ENCODE measurements around the gene GCN1.

GCN1 gene

DNA sequence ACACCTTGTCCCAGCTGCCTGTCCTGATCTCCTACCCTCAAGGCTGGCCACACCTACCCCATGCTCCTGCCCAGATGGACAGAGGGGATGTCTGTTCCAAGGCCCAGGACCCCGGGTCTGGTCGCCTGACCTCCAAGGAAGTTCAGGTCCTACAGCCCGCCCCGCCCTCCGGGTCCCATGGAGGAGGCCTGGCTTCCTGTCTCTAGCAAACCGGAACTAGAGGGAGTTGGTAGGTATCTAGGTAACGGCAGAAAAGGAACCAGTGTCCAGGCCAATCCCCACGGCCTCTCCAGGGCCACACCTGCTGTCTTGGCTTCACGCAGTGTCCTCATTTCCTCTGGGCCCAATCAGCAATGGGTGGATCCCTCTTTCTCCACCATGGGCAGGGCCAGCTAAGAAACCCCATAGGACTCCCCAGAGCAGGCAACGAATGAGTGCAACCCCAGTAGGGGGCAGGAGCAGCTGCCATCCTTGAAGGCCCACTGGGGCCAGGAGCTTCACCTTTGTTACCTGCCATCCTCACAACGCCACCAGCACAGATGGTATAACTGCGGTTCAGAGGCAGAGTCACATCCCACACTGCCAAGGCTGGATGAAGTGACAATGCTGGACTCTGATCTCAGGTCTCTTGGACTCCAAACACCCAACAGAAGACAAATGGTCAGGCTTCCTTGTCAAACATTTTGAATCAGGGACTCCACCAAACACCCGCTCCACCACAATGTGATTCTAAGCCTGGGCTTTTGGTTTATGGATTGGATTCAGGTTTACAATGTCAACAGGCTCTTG, 31.5 kb upstream of the GCN1 start:
- Histone ChIP-seq H3K9me3 (ENCODE audit: control insufficient read depth, low read length) (no peaks in the 10 kb centered on the region), H3K27me3 (ENCODE audit: control insufficient read depth, insufficient read depth, low read length) (no peaks in the 10 kb centered on the region), H3K9ac (ENCODE audit: low read length) (peak overlapping the region; percentile 92), H3K4me1 (ENCODE audit: control insufficient read depth, insufficient read depth, low read length) (peaks cover 75% of the 10 kb centered on the region), H3K4me3 (ENCODE audit: low read length) (peak overlapping the region; percentile 84), H3K36me3 (ENCODE audit: control insufficient read depth, insufficient read depth, low read length) (peaks cover 23% of the 10 kb centered on the region)

DNA sequence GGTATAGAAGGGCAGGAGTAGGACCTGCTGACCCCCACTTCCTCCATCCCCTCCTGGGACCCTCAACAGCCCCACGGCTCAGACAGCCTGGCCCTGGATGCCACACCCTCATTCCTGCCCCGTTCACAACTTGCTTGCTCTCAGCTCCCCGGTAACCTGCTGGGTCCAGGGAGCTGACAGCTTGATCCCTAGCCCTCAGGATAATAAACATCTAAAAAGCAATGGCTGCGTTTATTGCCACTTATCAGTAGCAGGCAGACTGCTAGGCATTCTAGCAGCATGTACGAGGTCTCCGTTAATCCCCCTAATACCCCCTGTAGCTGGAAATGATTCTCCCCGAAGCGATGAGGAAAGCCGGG, 30.7 kb upstream of the GCN1 start:
- H3K36me3 ChIP-seq (ENCODE audit: control insufficient read depth, insufficient read depth, low read length): peaks cover 29% of the 10 kb centered on the region
- no peaks in the 10 kb centered on the region for H3K9me3 ChIP-seq (ENCODE audit: control insufficient read depth, low read length)
- H3K4me3 ChIP-seq (ENCODE audit: low read length): peak overlapping the region; percentile 84
- no peaks in the 10 kb centered on the region for H3K27me3 ChIP-seq (ENCODE audit: control insufficient read depth, insufficient read depth, low read length)
- peaks cover 66% of the 10 kb centered on the region for H3K4me1 ChIP-seq (ENCODE audit: control insufficient read depth, insufficient read depth, low read length)
- H3K9ac ChIP-seq (ENCODE audit: low read length): peak overlapping the region; percentile 92

DNA sequence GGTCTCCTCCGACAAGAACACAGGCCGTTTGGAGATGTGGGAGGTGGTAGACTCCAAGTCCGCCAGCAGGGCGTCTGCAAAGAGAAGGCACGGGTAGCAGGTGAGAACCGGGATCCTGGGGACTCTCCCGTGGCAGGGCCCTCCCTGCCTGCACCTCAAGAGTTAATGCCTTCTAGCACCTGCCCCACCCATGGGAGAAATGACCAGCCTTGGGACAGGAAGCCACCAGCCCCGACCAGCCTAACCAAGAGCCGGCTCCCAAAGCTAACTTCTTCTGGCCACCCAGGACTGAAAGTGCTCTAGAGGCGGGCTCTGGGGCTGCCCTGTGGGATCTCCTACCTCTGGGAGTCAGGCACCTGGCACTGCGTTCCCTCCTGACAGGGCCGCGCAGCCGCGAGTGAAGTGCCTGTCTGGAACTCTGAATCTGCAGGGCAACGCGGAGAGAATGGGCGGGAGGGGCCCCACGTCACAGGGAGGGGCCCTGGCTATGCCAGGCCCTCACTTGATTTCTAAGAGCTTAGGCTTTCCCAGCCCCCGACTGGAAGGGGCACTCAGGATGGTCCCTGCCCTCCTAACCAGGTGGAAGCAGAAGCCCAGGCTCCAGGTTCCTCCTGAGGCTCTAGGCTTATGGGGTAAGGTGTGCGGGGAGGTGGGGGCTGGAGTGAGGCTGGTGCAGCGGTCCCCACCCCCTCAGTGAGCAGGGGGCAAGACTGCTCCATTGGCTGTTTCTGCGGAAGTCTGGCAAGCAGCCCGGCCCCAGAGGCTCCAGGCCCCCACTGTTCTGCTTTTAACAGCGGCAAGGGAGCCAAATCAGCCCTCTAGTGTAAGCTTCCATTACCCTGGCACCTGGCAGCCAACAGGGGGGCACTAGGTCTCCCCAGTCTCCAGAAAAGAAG, 30.0 kb upstream of the GCN1 start:
- peak overlapping the region; percentile 84 for H3K4me3 ChIP-seq (ENCODE audit: low read length)
- no peaks in the 10 kb centered on the region for H3K9me3 ChIP-seq (ENCODE audit: control insufficient read depth, low read length)
- H3K27me3 ChIP-seq (ENCODE audit: control insufficient read depth, insufficient read depth, low read length): no peaks in the 10 kb centered on the region
- H3K9ac ChIP-seq (ENCODE audit: low read length): peak overlapping the region; percentile 92
- H3K36me3 ChIP-seq (ENCODE audit: control insufficient read depth, insufficient read depth, low read length): peaks cover 29% of the 10 kb centered on the region
- H3K4me1 ChIP-seq (ENCODE audit: control insufficient read depth, insufficient read depth, low read length): peaks cover 60% of the 10 kb centered on the region

DNA sequence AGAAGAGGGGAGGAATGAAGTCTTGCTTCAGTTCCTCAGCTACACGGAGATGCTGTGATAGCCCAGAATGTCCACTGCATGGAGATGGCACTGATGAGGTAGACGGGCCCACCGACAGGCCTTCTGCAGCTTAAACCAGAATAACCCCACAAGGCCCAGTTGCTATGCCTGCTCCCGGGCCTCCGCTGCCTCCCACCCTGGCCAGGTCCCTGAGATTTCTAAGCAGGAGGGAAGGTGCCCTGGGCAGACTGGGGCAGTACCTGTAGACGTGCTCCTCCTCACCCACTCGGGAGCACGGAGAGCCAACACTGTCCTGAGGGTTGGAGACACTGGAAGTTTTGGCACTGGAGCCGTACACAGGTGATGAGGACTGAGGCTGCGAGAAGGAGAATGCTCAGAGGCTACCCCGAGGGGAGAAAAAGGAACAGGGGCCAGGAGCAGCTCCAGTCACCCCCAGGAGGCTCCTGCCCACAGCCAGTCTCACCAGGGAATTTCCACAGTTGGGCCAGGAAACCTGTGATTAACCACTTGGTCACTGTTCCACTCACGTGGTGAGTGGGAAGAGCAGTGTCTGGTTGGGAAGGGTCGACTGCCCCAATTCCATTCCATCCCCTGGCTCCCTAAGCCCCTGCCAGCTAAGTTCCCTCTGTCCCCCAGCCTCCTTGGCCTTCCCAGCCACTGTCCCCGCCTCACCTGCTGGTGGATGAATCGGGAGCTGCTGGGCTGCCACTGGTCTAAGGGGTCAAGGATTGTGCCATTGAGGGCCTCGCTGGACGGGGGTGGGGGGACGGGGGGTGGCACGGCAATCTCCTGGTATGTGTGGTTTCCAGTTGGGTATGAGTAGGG, 29.2 kb upstream of the GCN1 start:
- H3K36me3 ChIP-seq (ENCODE audit: control insufficient read depth, insufficient read depth, low read length): peaks cover 36% of the 10 kb centered on the region
- H3K4me1 ChIP-seq (ENCODE audit: control insufficient read depth, insufficient read depth, low read length): peaks cover 51% of the 10 kb centered on the region
- no peaks in the 10 kb centered on the region for H3K9me3 ChIP-seq (ENCODE audit: control insufficient read depth, low read length)
- no peaks in the 10 kb centered on the region for H3K27me3 ChIP-seq (ENCODE audit: control insufficient read depth, insufficient read depth, low read length)
- H3K9ac ChIP-seq (ENCODE audit: low read length): peak overlapping the region; percentile 92
- H3K4me3 ChIP-seq (ENCODE audit: low read length): peak overlapping the region; percentile 84

DNA sequence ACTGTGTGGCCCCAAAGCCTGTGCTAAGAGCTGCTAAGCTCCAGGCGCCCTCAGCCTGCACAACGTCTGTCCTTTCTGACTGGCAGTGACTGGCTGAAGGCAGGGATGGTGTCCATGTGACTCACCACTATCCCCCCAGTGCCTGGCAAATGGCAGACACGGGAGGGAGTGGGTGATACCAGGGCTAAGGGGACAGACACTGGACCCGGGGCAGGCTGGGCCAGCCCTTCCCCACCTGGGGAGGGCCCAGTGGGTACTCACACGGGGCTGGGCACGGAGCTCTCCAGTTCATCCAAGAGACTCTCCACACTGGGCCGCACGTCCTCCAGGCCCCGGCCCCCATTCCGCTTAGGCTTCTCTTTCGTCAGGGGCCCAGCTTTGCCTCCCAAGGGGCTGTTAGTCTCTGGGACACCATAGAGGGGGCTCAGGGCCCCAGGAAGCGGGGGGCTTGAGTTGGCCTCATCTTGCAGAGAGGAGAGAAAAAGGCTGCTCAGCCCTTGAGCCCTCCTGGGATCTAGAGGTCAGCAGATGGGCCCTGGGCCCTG, 27.8 kb upstream of the GCN1 start:
- peaks cover 38% of the 10 kb centered on the region for H3K36me3 ChIP-seq (ENCODE audit: control insufficient read depth, insufficient read depth, low read length)

DNA sequence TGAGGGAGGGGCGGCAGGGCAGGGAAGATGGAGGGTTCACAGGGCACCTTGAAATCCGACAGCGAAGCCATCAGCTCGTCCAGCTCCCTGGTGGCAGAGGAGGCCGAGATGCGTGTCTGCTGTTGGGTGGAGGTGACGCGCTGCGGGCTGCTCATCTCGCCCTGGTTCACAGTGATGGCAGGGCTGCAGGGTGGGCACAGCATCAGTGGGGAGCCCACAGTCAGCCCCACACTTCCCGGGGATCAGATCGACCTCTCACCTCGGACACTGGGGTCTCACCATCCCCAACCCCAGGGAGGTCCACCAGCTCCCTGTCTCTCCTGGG, 27.0 kb upstream of the GCN1 start:
- H3K27me3 ChIP-seq (ENCODE audit: control insufficient read depth, insufficient read depth, low read length): no peaks in the 10 kb centered on the region
- peaks cover 38% of the 10 kb centered on the region for H3K36me3 ChIP-seq (ENCODE audit: control insufficient read depth, insufficient read depth, low read length)
- H3K9ac ChIP-seq (ENCODE audit: low read length): no peak overlapping the region
- peaks cover 29% of the 10 kb centered on the region for H3K4me1 ChIP-seq (ENCODE audit: control insufficient read depth, insufficient read depth, low read length)
- H3K9me3 ChIP-seq (ENCODE audit: control insufficient read depth, low read length): no peaks in the 10 kb centered on the region
- H3K4me3 ChIP-seq (ENCODE audit: low read length): no peak overlapping the region

More for the DNA sequence above, 27.8 kb upstream of the GCN1 start:
- Histone ChIP-seq H3K4me3 (ENCODE audit: low read length) (no peak overlapping the region), H3K4me1 (ENCODE audit: control insufficient read depth, insufficient read depth, low read length) (peaks cover 38% of the 10 kb centered on the region), H3K9ac (ENCODE audit: low read length) (no peak overlapping the region), H3K9me3 (ENCODE audit: control insufficient read depth, low read length) (no peaks in the 10 kb centered on the region), H3K27me3 (ENCODE audit: control insufficient read depth, insufficient read depth, low read length) (no peaks in the 10 kb centered on the region)

DNA sequence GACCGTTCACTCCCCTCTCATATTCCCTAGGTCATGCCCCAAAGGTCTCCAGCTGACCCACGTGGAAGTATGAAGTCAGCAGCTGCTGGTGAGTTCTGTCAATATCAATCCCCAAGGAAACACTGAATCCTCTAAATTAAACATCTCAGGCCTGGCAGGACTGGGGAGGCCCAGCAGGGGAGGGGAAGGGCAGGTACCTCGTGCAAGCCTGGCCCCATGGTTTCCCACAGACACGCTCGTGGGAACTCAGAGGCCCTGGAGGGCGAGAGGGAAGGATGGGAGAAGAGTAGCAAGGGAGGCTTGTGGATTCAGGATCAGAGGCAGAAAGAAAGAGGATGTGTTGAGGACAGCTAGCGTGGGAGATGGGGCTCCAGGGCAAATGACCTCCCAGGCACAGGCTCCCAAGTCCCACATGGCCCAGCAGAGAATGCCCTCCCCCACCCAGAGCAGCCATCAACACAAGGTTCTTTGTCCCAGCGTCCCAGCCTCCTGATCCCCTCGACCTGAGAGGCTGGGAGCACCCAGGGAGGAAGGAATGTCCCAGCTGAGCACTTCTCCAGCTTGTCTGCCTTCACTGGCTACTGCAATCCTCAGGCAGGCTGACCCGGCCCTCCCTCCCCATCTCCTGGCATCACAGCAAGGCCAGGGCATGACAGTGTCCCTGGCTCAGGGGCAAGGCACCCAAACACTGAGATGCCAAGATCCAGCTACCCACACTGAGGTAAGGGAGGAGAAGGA, 26.5 kb upstream of the GCN1 start:
- no peak overlapping the region for H3K4me3 ChIP-seq (ENCODE audit: low read length)
- H3K9ac ChIP-seq (ENCODE audit: low read length): no peak overlapping the region
- H3K27me3 ChIP-seq (ENCODE audit: control insufficient read depth, insufficient read depth, low read length): no peaks in the 10 kb centered on the region
- H3K9me3 ChIP-seq (ENCODE audit: control insufficient read depth, low read length): no peaks in the 10 kb centered on the region
- peaks cover 24% of the 10 kb centered on the region for H3K4me1 ChIP-seq (ENCODE audit: control insufficient read depth, insufficient read depth, low read length)
- peaks cover 38% of the 10 kb centered on the region for H3K36me3 ChIP-seq (ENCODE audit: control insufficient read depth, insufficient read depth, low read length)

DNA sequence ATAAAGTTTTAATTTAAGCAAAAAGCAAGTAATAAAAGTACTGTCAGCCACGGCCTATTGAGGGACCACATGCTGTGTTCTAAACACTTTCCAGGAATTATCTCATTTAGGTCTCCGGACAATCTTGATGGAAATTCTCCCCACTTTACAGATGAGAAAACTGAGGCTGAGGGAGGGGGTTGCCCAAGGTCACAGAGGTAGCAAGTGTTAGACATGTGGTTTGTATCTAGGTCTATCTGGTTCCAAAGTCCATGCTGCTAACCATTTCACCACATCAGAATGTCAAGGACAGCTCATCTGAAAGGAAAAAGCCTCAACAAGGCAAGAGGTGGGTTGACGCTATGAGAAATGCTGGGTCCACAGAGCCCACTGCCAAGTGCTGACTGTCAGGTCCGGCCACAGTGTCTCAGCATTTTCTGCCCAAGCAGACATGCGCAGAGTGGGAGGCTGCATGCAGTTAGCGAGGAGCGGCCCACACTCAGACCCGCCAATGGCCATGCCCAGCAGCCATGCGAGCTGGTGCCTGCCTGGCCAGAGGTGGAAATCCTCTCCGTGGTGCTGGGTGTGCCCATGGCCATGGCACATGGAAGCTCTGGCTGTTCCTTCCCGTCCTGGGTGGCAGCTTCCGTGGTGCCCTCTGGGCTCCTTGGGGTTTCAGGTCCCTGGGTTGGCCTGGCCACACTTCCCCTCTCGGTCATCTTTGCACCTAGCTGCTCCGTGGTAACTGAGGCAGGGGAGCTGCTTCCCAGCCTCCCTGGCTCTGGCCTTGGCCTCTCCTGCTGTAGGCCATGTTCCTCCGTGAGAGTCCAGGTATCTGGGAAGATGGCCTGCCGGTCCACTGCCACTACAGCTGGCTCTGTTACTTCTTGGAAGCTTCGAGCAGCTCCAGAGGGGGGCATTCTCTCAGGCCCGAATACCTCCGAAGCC, 24.4 kb upstream of the GCN1 start:
- Histone ChIP-seq H3K27me3 (ENCODE audit: control insufficient read depth, insufficient read depth, low read length) (no peaks in the 10 kb centered on the region), H3K36me3 (ENCODE audit: control insufficient read depth, insufficient read depth, low read length) (peaks cover 45% of the 10 kb centered on the region), H3K4me1 (ENCODE audit: control insufficient read depth, insufficient read depth, low read length) (peaks cover 13% of the 10 kb centered on the region), H3K9ac (ENCODE audit: low read length) (no peak overlapping the region), H3K9me3 (ENCODE audit: control insufficient read depth, low read length) (no peaks in the 10 kb centered on the region), H3K4me3 (ENCODE audit: low read length) (no peak overlapping the region)

DNA sequence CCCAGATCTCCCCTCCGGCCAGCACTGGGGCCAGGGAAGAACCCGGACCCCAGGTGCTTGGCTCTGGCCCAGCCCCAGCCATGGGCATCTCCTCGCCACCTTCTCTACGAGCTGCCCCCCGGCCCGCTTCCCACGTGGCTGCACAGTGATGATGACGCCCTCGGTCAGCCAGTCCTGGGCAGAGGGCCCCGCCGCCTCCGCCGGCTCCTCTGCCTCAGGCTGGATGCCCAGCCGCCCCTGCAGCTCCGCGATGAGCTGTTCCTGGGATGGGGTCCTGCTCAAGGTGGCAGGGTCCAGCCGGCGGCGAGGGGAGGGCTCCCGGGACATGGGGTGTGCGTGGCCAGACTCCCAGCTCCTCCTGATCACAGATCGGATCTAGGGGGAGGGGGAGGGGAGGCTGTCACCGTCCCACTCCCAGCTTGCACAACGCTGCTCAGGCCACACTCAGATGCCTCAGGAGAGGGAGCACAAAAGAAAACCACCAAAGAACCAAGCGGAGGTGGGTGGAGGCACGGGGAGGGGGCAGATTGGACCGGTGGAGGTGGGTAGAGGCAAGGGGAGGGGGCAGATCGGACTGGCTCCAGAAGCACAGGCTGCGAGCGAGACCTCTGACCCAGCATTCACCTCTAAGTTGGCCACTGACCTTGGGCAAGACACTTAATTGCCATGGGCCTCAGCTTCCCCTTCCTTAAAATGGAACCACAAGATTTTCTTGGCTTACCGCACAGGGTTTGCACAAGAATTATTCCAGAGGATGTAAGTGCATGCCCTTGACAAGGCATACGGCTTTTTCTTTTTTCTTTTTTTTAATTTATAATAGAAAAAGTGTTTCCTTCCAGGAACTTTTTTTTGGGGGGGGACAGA, 22.5 kb upstream of the GCN1 start:
- peaks cover 39% of the 10 kb centered on the region for H3K36me3 ChIP-seq (ENCODE audit: control insufficient read depth, insufficient read depth, low read length)
- H3K9me3 ChIP-seq (ENCODE audit: control insufficient read depth, low read length): no peaks in the 10 kb centered on the region
- no peak overlapping the region for H3K4me3 ChIP-seq (ENCODE audit: low read length)
- H3K9ac ChIP-seq (ENCODE audit: low read length): no peak overlapping the region
- no peaks in the 10 kb centered on the region for H3K4me1 ChIP-seq (ENCODE audit: control insufficient read depth, insufficient read depth, low read length)
- H3K27me3 ChIP-seq (ENCODE audit: control insufficient read depth, insufficient read depth, low read length): no peaks in the 10 kb centered on the region
